Neural crest cell (in vitro differentiated cells): ENCODE data around the gene WNK2. TPM values are rescaled to one million over a fixed set of nuclear protein-coding genes. Genes with fewer than 3 reads are reported as not detected.
A peak's percentile ranks its signal among the peaks of the same experiment; 100 is the strongest.

Experiments used
- DNase-seq: peaks from one replicate; pipeline ENCODE4 v3.0.0; 2021; ENCODE audit warnings: low read depth, mixed read lengths, low spot score
- H3K27ac Mint-ChIP-seq: one replicate; pipeline ENCODE4 v1.8.0; 2021; ENCODE audit warnings: mild to moderate bottlenecking, mixed read lengths; ENCODE audit not compliant: unreplicated experiment
- H3K27me3 Mint-ChIP-seq: 2 replicates; pipeline ENCODE4 v1.8.0; 2021; ENCODE audit warnings: low read depth, mild to moderate bottlenecking, mixed read lengths
- H3K36me3 Mint-ChIP-seq: 2 replicates; pipeline ENCODE4 v1.8.0; 2021; ENCODE audit warnings: low read depth, mild to moderate bottlenecking, mixed read lengths
- H3K4me1 Mint-ChIP-seq: 2 replicates; pipeline ENCODE4 v1.8.0; 2021; ENCODE audit warnings: mixed read lengths
- H3K4me3 Mint-ChIP-seq: one replicate; pipeline ENCODE4 v1.8.0; 2021; ENCODE audit warnings: mild to moderate bottlenecking, mixed read lengths
- H3K9me3 Mint-ChIP-seq: 2 replicates; pipeline ENCODE4 v1.8.0; 2021; ENCODE audit warnings: mixed read lengths
- total RNA-seq: library from RNA; stranded (reverse); gene quantifications from 2 replicates; pipeline ENCODE4 v1.2.1, GENCODE V29; 2021
- TF ChIP-seq, protein P1 (sequence below): fragments of 200-600 bp; sonication (generic); conservative IDR thresholded peaks from 2 replicates; pipeline ENCODE4 v1.5.0; 2021; ENCODE audit warnings: antibody characterized with exemption, mild to moderate bottlenecking

WNK2 gene
- total RNA-seq, 1 donor from 2014 or later: 27.8 TPM

DNA sequence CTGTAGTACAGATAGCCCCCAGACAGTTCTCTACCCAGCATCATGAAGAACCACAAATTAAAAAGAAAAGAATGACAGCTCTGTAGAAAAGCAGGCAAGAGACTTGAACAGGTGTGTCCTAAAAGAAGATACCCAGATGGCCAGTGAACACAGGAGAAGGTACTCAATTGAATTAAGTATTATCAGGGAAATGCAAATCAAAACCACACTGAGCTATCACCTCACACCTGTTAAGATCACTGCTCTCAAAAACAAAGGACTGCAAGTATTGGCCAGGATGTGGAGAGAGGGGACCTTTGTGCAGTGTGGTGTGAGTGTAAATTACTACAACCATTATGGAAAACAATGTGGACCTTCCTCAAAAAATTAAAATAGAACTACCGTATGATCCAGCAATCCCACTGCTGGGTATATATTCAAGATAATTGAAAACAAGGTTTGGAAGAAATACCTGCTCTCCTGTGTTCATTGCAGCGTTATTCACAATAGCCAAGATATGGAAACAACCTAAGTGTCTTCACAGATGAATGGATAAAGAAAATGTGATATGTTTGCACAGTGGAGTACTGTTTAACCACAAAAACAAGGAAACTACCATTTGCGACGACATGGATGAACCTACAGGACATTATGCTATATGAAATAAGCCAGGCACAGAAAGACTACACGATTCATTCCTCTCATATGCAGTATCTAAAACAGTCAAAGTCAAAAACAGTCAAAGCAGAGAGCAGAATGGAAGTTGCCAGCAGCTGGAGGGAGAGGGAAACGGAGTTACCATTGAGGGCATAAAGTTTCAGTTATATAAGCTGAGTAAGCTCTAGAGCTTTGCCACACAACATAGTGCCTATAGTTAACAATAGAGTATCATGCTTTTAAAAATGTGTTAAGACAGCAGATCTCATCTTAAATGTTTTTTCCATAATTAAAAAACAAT lies 102.6 kb downstream of the WNK2 start:
- TF ChIP-seq, protein P1, sequence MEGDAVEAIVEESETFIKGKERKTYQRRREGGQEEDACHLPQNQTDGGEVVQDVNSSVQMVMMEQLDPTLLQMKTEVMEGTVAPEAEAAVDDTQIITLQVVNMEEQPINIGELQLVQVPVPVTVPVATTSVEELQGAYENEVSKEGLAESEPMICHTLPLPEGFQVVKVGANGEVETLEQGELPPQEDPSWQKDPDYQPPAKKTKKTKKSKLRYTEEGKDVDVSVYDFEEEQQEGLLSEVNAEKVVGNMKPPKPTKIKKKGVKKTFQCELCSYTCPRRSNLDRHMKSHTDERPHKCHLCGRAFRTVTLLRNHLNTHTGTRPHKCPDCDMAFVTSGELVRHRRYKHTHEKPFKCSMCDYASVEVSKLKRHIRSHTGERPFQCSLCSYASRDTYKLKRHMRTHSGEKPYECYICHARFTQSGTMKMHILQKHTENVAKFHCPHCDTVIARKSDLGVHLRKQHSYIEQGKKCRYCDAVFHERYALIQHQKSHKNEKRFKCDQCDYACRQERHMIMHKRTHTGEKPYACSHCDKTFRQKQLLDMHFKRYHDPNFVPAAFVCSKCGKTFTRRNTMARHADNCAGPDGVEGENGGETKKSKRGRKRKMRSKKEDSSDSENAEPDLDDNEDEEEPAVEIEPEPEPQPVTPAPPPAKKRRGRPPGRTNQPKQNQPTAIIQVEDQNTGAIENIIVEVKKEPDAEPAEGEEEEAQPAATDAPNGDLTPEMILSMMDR: no peak
- no peak overlapping the region for H3K27ac Mint-ChIP-seq
- H3K4me1 Mint-ChIP-seq: peaks cover 6% of the 10 kb centered on the region
- H3K27me3 Mint-ChIP-seq: no peaks in the 10 kb centered on the region
- no peak for DNase-seq
- no peak overlapping the region for H3K4me3 Mint-ChIP-seq
- H3K36me3 Mint-ChIP-seq: peaks cover 3% of the 10 kb centered on the region
- H3K9me3 Mint-ChIP-seq: peaks cover 8% of the 10 kb centered on the region

DNA sequence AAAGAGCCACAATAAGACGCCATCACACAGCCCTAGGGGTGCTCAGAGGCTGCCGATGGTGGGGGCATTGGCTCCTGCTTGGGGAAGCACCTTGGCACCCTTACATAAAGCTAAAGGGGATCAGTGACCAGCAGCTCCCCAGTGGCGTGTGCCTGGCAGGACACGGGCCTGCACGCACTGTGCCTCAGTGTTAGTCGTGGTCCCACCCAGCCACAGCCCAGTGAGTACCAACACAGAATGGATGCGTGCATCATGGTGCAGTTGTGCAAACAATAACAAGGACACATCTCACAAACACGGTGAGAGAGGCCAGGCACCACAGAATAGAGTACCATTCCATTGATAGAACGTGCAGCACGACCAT lies 103.2 kb downstream of the WNK2 start:
- H3K4me1 Mint-ChIP-seq: peaks cover 6% of the 10 kb centered on the region
- no peak for DNase-seq
- no peak overlapping the region for H3K4me3 Mint-ChIP-seq
- TF ChIP-seq, protein P1: no peak
- peaks cover 8% of the 10 kb centered on the region for H3K9me3 Mint-ChIP-seq
- peaks cover 3% of the 10 kb centered on the region for H3K36me3 Mint-ChIP-seq
- H3K27ac Mint-ChIP-seq: peak overlapping the region; percentile 54
- no peaks in the 10 kb centered on the region for H3K27me3 Mint-ChIP-seq

DNA sequence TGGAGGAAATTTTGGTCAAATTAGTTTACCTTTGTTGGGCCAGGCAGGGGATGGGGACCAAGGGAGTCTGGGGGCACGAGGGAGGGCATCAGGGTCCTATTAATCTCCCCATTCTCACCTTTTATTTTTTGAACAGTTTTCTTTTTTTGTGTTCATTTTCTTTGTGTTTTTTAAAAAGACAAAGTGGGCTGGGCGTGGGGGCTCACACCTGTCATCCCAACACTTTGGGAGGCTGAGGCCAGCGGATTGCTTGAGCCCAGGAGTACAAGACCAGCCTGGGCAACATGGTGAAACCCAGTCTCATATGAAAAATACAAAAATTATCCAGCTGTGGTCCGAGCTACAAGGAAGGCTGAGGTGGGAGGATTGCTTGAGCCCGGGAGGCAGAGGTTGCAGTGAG lies 103.7 kb downstream of the WNK2 start:
- Mint-ChIP-seq H3K27ac (peak overlapping the region; percentile 54), H3K9me3 (peaks cover 8% of the 10 kb centered on the region), H3K4me1 (peaks cover 6% of the 10 kb centered on the region), H3K36me3 (peaks cover 3% of the 10 kb centered on the region), H3K4me3 (no peak overlapping the region), H3K27me3 (no peaks in the 10 kb centered on the region)
- TF ChIP-seq, protein P1: no peak
- no peak for DNase-seq

DNA sequence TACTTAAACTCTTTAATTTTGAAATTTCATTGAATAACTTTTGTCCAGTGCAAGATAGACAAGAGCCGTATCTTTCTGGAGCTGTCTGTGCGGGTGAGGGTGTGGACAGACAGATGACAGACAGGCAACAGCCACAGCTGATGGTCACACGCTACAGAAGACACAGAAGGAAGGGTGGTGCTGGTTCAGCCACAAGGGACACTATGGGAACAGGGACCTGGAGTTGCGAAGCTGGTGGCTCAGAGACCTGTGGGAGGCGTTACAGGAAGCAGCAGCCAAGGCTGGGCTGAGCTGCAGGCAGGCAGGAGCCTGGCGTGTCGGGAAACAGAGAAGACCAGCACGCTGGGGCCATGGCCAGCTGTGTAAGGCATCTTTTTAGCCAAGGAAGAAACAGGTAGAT lies 104.4 kb downstream of the WNK2 start:
- no peak for DNase-seq
- Mint-ChIP-seq H3K27ac (no peak overlapping the region), H3K9me3 (peaks cover 8% of the 10 kb centered on the region), H3K4me1 (peaks cover 6% of the 10 kb centered on the region), H3K27me3 (no peaks in the 10 kb centered on the region), H3K4me3 (no peak overlapping the region), H3K36me3 (peaks cover 3% of the 10 kb centered on the region)
- TF ChIP-seq, protein P1: no peak

DNA sequence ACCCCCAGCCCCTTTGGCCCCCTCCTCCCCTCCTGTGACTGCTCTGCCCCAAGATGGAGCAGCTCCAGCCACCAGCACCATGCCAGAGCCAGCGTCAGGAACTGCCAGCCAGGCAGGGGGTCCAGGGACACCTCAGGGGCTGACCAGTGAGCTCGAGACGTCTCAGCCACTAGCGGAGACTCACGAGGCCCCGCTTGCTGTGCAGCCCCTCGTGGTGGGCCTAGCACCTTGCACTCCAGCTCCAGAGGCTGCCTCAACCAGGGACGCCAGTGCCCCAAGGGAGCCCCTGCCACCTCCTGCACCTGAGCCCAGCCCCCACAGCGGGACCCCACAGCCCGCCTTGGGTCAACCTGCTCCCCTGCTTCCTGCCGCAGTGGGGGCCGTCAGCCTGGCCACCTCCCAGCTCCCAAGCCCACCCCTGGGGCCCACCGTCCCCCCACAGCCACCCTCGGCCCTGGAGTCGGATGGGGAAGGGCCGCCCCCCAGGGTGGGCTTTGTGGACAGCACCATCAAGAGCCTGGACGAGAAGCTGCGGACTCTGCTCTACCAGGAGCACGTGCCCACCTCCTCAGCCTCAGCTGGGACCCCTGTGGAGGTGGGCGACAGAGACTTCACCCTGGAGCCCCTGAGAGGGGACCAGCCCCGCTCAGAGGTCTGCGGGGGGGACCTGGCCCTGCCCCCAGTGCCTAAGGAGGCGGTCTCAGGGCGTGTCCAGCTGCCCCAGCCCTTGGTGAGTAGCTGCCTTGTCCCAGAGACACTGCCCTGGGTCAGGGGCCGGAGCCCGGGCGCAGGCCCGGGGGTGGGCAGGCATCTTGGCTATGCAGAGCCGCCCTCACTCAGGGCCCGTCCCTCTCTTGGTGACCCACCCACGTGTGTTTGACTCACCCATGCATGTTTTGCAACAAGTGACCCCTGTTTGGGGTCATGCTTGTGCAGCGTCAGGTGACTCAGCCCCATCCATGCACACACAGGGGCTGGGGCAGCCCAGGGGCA lies 105.2 kb downstream of the WNK2 start:
- Mint-ChIP-seq H3K27me3 (peaks cover 3% of the 10 kb centered on the region), H3K4me1 (peaks cover 6% of the 10 kb centered on the region), H3K4me3 (no peak overlapping the region), H3K36me3 (no peaks in the 10 kb centered on the region), H3K9me3 (peaks cover 2% of the 10 kb centered on the region), H3K27ac (no peak overlapping the region)
- DNase-seq: no peak
- TF ChIP-seq, protein P1: no peak
